Caco-2 (cell line): Measurements from ENCODE around the gene LDLRAD3. TPM values are rescaled to one million over a fixed set of nuclear protein-coding genes. Genes with fewer than 3 reads are reported as not detected.

Source experiments
- BruUV-seq: library from RNA; stranded (reverse); fragments of 400-500 nt; replicated peaks from 2 replicates; lab custom pipeline; 2021; lab: Mats Ljungman, UMichigan
- CTCF ChIA-PET: fragments of 300-600 bp; sonication (Branson Sonifier 250); formaldehyde crosslinking; loops from one replicate; lab custom pipeline; 2022; ENCODE audit warnings: antibody characterized with exemption; lab: Charles Lee
- POLR2A ChIA-PET: fragments of 300-600 bp; sonication (Branson Sonifier 250); formaldehyde crosslinking; loops from one replicate; lab custom pipeline; 2022; ENCODE audit warnings: antibody characterized with exemption; lab: Charles Lee
- DNase-seq, 2 experiments: peaks; one replicate each; pipeline versions ENCODE4 v3.0.0 to v3.0.0-alpha.2; 2020 to 2022
- H3K27me3 ChIP-seq: replicated peaks from 2 replicates; pipeline ENCODE4 v1.6.0; 2011; ENCODE audit warnings: low read length; ENCODE audit not compliant: control insufficient read depth, insufficient read depth
- H3K36me3 ChIP-seq: 2 replicates; pipeline ENCODE4 v1.5.1; 2011; ENCODE audit warnings: low read length; ENCODE audit not compliant: control insufficient read depth, insufficient read depth
- H3K4me1 ChIP-seq: fragments of 250-450 bp; sonication (Bioruptor Pico); 2 replicates; pipeline ENCODE4 v1.5.1; 2020; ENCODE audit warnings: mild to moderate bottlenecking
- H3K4me3 ChIP-seq: 2 replicates; pipeline ENCODE4 v1.5.1; 2011; ENCODE audit warnings: low read depth, mild to moderate bottlenecking, control low read depth, low read length
- H3K9me3 ChIP-seq: fragments of 250-450 bp; sonication (Bioruptor Pico); 2 replicates; pipeline ENCODE4 v1.5.1; 2020; ENCODE audit warnings: mild to moderate bottlenecking, moderate library complexity
- H3K27ac Mint-ChIP-seq: one replicate; pipeline ENCODE4 v1.8.0; 2022; ENCODE audit warnings: mixed read lengths; ENCODE audit not compliant: unreplicated experiment
- H3K27me3 Mint-ChIP-seq: one replicate; pipeline ENCODE4 v1.8.0; 2022; ENCODE audit warnings: mixed read lengths; ENCODE audit not compliant: insufficient read depth, unreplicated experiment
- H3K36me3 Mint-ChIP-seq: one replicate; pipeline ENCODE4 v1.8.0; 2022; ENCODE audit warnings: mild to moderate bottlenecking, mixed read lengths; ENCODE audit not compliant: insufficient read depth, unreplicated experiment
- H3K4me1 Mint-ChIP-seq: one replicate; pipeline ENCODE4 v1.8.0; 2022; ENCODE audit warnings: low read depth, mixed read lengths; ENCODE audit not compliant: unreplicated experiment
- H3K4me3 Mint-ChIP-seq: one replicate; pipeline ENCODE4 v1.8.0; 2022; ENCODE audit warnings: mild to moderate bottlenecking, moderate library complexity, mixed read lengths; ENCODE audit not compliant: unreplicated experiment
- H3K9me3 Mint-ChIP-seq: one replicate; pipeline ENCODE4 v1.8.0; 2022; ENCODE audit warnings: mixed read lengths; ENCODE audit not compliant: unreplicated experiment
- CTCF ChIP-seq, 2 experiments: fragments of 200-600 bp in 1 of 2; IDR thresholded peaks; 1 replicate in 1 of 2; 2 replicates in 1 of 2; pipeline versions ENCODE4 v1.5.1 to v1.8.0; 2011 to 2022; ENCODE audit warnings: antibody characterized with exemption in 1 of 2, control low read depth in 1 of 2, inconsistent platforms in 1 of 2, low read depth in 1 of 2, low read length in 1 of 2, mild to moderate bottlenecking in 1 of 2, moderate library complexity in 1 of 2; ENCODE audit not compliant: insufficient read depth in 1 of 2, severe bottlenecking in 1 of 2, unreplicated experiment in 1 of 2
- intact Hi-C: fragments of 100-400 bp; cut with micrococcal nuclease; formaldehyde crosslinking; loops from one replicate; pipeline ENCODE4 v1.10.0; 2022; ENCODE audit not compliant: unreplicated experiment
- total RNA-seq: library from RNA; stranded (reverse); gene quantifications from 2 replicates; pipeline ENCODE4 v1.2.3, GENCODE V29; 2022

Gene LDLRAD3
- total RNA-seq, 1 experiment from 2014 or later, result 9.9 TPM

DNA sequence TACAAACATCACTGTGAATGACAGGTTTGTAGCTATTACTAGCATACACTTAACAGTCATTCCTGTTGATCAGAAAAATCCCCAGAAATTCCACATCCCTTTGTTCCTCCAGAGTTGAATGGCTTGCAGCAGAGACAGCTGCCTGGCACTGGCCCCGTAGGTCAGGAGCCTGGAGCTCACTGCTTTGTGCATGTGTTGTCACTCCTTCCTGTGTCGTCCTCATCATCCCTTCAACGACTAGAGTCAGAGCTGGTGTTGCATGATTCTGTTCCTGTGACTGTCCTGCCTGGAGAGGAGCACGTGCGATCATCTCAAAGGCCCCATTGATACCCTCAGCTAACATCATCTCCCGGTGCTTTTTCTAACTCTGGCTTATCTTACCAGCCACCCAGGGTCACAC lies 58.3 kb downstream of the LDLRAD3 start:
- no peak for TF ChIP-seq CTCF (IDR thresholded peaks at IDR 0.05; ENCODE audit: insufficient read depth in 1 of 2, low read depth in 1 of 2, low read length in 1 of 2, severe bottlenecking in 1 of 2, unreplicated experiment in 1 of 2)
- peaks cover 11% of the 10 kb centered on the region for H3K9me3 ChIP-seq
- H3K27ac Mint-ChIP-seq, result no peak overlapping the region
- BruUV-seq, result no TSS peak
- CTCF ChIA-PET, result no interaction called here
- no peak overlapping the region for H3K4me3 Mint-ChIP-seq
- intact Hi-C loops, result no loop called here
- H3K4me3 ChIP-seq, result no peak overlapping the region
- no peaks in the 10 kb centered on the region for H3K27me3 Mint-ChIP-seq
- no peaks in the 10 kb centered on the region for H3K36me3 Mint-ChIP-seq
- no peak for DNase-seq
- H3K4me1 ChIP-seq, result no peaks in the 10 kb centered on the region
- no peaks in the 10 kb centered on the region for H3K36me3 ChIP-seq
- H3K27me3 ChIP-seq, result no peaks in the 10 kb centered on the region
- POLR2A ChIA-PET, result no interaction called here
- peaks cover 11% of the 10 kb centered on the region for H3K9me3 Mint-ChIP-seq
- H3K4me1 Mint-ChIP-seq, result no peaks in the 10 kb centered on the region

DNA sequence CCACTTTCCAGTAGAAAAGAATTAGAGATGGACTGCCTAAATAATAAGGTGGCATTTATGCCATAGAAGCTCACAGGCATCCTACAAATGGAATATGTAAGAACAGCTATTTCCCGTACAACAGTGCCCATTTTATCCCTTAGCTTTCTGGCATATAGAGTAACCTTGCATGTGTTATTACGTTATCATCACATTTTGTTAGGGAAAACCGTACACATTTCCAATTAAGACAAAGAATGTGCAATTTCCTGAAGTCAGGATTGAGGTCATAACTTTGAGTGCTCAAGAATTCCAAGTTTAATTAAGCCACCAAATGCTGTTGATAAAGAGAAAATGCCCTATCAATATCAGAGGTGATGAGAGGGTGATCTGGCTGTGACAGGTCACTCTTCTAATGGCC lies 58.9 kb downstream of the LDLRAD3 start:
- TF ChIP-seq CTCF (IDR thresholded peaks at IDR 0.05; ENCODE audit: insufficient read depth in 1 of 2, low read depth in 1 of 2, low read length in 1 of 2, severe bottlenecking in 1 of 2, unreplicated experiment in 1 of 2), result no peak
- no TSS peak for BruUV-seq

DNA sequence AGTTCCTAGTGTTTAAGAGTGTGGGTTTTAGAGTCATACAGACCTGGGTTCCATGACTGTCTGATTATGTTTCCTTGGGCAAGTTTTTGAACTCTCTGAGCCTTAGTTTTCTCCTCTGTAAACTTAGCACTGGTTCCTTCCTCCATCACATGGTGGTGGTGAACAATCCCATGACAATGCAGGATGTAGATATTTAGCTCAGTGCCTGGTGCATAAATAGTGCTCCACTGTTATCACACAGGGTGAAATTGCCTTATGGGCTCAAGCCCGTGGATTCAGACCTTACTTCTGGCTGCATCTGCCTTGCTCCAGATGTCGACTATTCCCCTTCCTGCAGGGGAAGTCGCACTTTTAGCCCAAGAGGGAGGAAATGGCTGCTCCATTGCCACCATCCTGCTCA lies 62.7 kb downstream of the LDLRAD3 start:
- Mint-ChIP-seq H3K27me3 (no peaks in the 10 kb centered on the region), H3K27ac (no peak overlapping the region), H3K36me3 (no peaks in the 10 kb centered on the region), H3K4me3 (no peak overlapping the region), H3K9me3 (peaks cover 11% of the 10 kb centered on the region), H3K4me1 (no peaks in the 10 kb centered on the region)
- DNase-seq, result no peak
- Histone ChIP-seq H3K27me3 (no peaks in the 10 kb centered on the region), H3K9me3 (peaks cover 11% of the 10 kb centered on the region), H3K4me3 (no peak overlapping the region), H3K36me3 (no peaks in the 10 kb centered on the region), H3K4me1 (no peaks in the 10 kb centered on the region)
- BruUV-seq, result no TSS peak
- CTCF ChIA-PET, result no interaction called here
- TF ChIP-seq CTCF (IDR thresholded peaks at IDR 0.05; ENCODE audit: insufficient read depth in 1 of 2, low read depth in 1 of 2, low read length in 1 of 2, severe bottlenecking in 1 of 2, unreplicated experiment in 1 of 2), result no peak
- intact Hi-C loops, result no loop called here
- POLR2A ChIA-PET, result no interaction called here

More for the DNA sequence above, 58.9 kb downstream of the LDLRAD3 start:
- H3K4me3 ChIP-seq, result no peak overlapping the region
- H3K4me1 ChIP-seq, result no peaks in the 10 kb centered on the region
- H3K9me3 ChIP-seq, result peaks cover 11% of the 10 kb centered on the region
- H3K36me3 ChIP-seq, result no peaks in the 10 kb centered on the region
- no peaks in the 10 kb centered on the region for H3K27me3 ChIP-seq
- Mint-ChIP-seq H3K27ac (no peak overlapping the region), H3K9me3 (peaks cover 11% of the 10 kb centered on the region), H3K4me3 (no peak overlapping the region), H3K4me1 (no peaks in the 10 kb centered on the region), H3K27me3 (no peaks in the 10 kb centered on the region), H3K36me3 (no peaks in the 10 kb centered on the region)
- CTCF ChIA-PET, result no interaction called here
- POLR2A ChIA-PET, result no interaction called here
- no peak for DNase-seq
- intact Hi-C loops, result no loop called here
